GM23338 (cell line): ENCODE data around the gene ALPI. TPM values are rescaled to one million over a fixed set of nuclear protein-coding genes. Genes with fewer than 3 reads are reported as not detected.

Experiments
- ATAC-seq: fragments of 200-7000 bp; cut with Tn5 transposase; 3 replicates; pipeline ENCODE4 v1.9.1; 2020
- DNase-seq: peaks from one replicate; pipeline ENCODE4 v3.0.0-alpha.2; 2015; ENCODE audit warnings: low spot score
- H2AFZ ChIP-seq: fragments of 200-600 bp; sonication (generic); 2 replicates; pipeline ENCODE4 v1.8.0; 2016; ENCODE audit warnings: antibody characterized with exemption, mild to moderate bottlenecking, moderate library complexity
- H3F3A ChIP-seq: fragments of 200-600 bp; sonication (generic); replicated peaks from 2 replicates; pipeline ENCODE4 v1.8.0; 2017; ENCODE audit warnings: antibody characterized with exemption, mixed run types, low read depth
- H3K27ac ChIP-seq: fragments of 200-600 bp; sonication (generic); 2 replicates; pipeline ENCODE4 v1.6.1; 2016; ENCODE audit warnings: low read depth
- H3K27me3 ChIP-seq: fragments of 200-600 bp; sonication (generic); 2 replicates; pipeline ENCODE4 v1.8.0; 2016; ENCODE audit warnings: mild to moderate bottlenecking, mixed run types, moderate library complexity; ENCODE audit not compliant: insufficient read depth
- H3K36me3 ChIP-seq: fragments of 200-600 bp; sonication (generic); 2 replicates; pipeline ENCODE4 v1.8.0; 2016; ENCODE audit warnings: mild to moderate bottlenecking; ENCODE audit not compliant: insufficient read depth
- H3K4me1 ChIP-seq: fragments of 200-600 bp; sonication (generic); 2 replicates; pipeline ENCODE4 v1.8.0; 2016; ENCODE audit warnings: mild to moderate bottlenecking, moderate library complexity; ENCODE audit not compliant: insufficient read depth
- H3K4me2 ChIP-seq: fragments of 200-600 bp; sonication (generic); 2 replicates; pipeline ENCODE4 v1.7.1; 2017; ENCODE audit warnings: mixed run types
- H3K4me3 ChIP-seq: fragments of 200-600 bp; sonication (generic); 2 replicates; pipeline ENCODE4 v1.6.1; 2016; ENCODE audit warnings: mixed run types
- H3K79me2 ChIP-seq: fragments of 200-600 bp; sonication (generic); replicated peaks from 2 replicates; pipeline ENCODE4 v1.8.0; 2017; ENCODE audit warnings: mild to moderate bottlenecking; ENCODE audit not compliant: insufficient read depth
- H3K9me2 ChIP-seq: fragments of 200-600 bp; sonication (generic); 2 replicates; pipeline ENCODE4 v1.8.0; 2017; ENCODE audit not compliant: insufficient read depth
- H4K20me1 ChIP-seq: fragments of 200-600 bp; sonication (generic); replicated peaks from 2 replicates; pipeline ENCODE4 v1.8.0; 2017; ENCODE audit warnings: mild to moderate bottlenecking; ENCODE audit not compliant: insufficient read depth
- H3K27ac Mint-ChIP-seq: 2 replicates; pipeline ENCODE4 v1.8.0; 2020; ENCODE audit warnings: inconsistent platforms, mild to moderate bottlenecking, moderate library complexity, mixed read lengths
- H3K27me3 Mint-ChIP-seq: 3 replicates; pipeline ENCODE4 v1.8.0; 2022; ENCODE audit warnings: low read depth, mild to moderate bottlenecking, moderate library complexity, mixed read lengths, inconsistent platforms; ENCODE audit not compliant: insufficient read depth, poor library complexity
- H3K36me3 Mint-ChIP-seq: 3 replicates; pipeline ENCODE4 v1.8.0; 2021; ENCODE audit warnings: low read depth, mild to moderate bottlenecking, inconsistent platforms, moderate library complexity, mixed read lengths
- H3K4me1 Mint-ChIP-seq: 3 replicates; pipeline ENCODE4 v1.8.0; 2020; ENCODE audit warnings: mild to moderate bottlenecking, inconsistent platforms, mixed read lengths
- H3K4me3 Mint-ChIP-seq: 3 replicates; pipeline ENCODE4 v1.8.0; 2021; ENCODE audit warnings: moderate library complexity, mild to moderate bottlenecking, inconsistent platforms, mixed read lengths
- H3K9me3 Mint-ChIP-seq: 3 replicates; pipeline ENCODE4 v1.8.0; 2020; ENCODE audit warnings: moderate library complexity, mild to moderate bottlenecking, inconsistent platforms, mixed read lengths
- CREB1 ChIP-seq: fragments of 250-450 bp; sonication (Bioruptor Pico); IDR thresholded peaks from 2 replicates; pipeline ENCODE4 v1.5.0; 2020; ENCODE audit warnings: low read depth, mild to moderate bottlenecking, moderate library complexity
- CTCF ChIP-seq, 2 experiments: fragments of 200-600 bp in 1 of 2; sonication (generic) in 1 of 2; conservative IDR thresholded peaks; 2 replicates each; pipeline versions ENCODE4 v1.5.1 to v1.6.1; 2016 to 2017; ENCODE audit warnings: antibody characterized with exemption in 2 of 2, low read depth in 2 of 2, mild to moderate bottlenecking in 2 of 2, moderate library complexity in 1 of 2
- ETS1 ChIP-seq: IDR thresholded peaks from 2 replicates; pipeline ENCODE4 v1.6.1; 2016; ENCODE audit warnings: antibody characterized with exemption
- EZH2 ChIP-seq: fragments of 200-600 bp; sonication (generic); IDR thresholded peaks from one replicate; pipeline ENCODE4 v1.8.0; 2017; ENCODE audit warnings: antibody characterized with exemption, mild to moderate bottlenecking, low read depth; ENCODE audit not compliant: unreplicated experiment
- NANOG ChIP-seq: IDR thresholded peaks from 2 replicates; pipeline ENCODE4 v1.6.1; 2016; ENCODE audit warnings: antibody characterized with exemption, borderline replicate concordance
- POLR2AphosphoS5 ChIP-seq: IDR thresholded peaks from 2 replicates; pipeline ENCODE4 v1.6.1; 2016; ENCODE audit warnings: antibody characterized with exemption, low read depth
- ZNF331 ChIP-seq: fragments of 250-450 bp; sonication (Bioruptor Pico); IDR thresholded peaks from 2 replicates; pipeline ENCODE4 v1.5.0; 2020; ENCODE audit warnings: low read depth, mild to moderate bottlenecking, moderate library complexity
- ZNF462 ChIP-seq: fragments of 250-450 bp; sonication (Bioruptor Pico); IDR thresholded peaks from 2 replicates; pipeline ENCODE4 v1.5.0; 2020; ENCODE audit warnings: mild to moderate bottlenecking, moderate library complexity
- polyA plus RNA-seq: library from polyadenylated mRNA; unstranded; fragments of >200 nt; fragmentation: Nextera tagmentation; extraction: Ambion mirVana; gene quantifications from 2 replicates; pipeline ENCODE4 v1.2.1, GENCODE V29; 2016
- total RNA-seq: library from RNA; depleted of rRNA; stranded (reverse); fragments of >200 nt; shearing (Covaris generic); gene quantifications from 2 replicates; pipeline ENCODE4 v1.2.3, GENCODE V29; 2014

Gene ALPI
- total and polyA plus RNA-seq, 2 experiments from 2014 or later: not detected

GRCh38 chr2:232505856-232506255, 49.9 kb downstream of the ALPI start:
- Mint-ChIP-seq H3K27ac (no peak overlapping the region), H3K9me3 (no peaks in the 10 kb centered on the region), H3K4me3 (peak overlapping the region; percentile 34; the same call in 1 of the 3 replicates), H3K27me3 (peaks cover 63% of the 10 kb centered on the region), H3K36me3 (no peaks in the 10 kb centered on the region), H3K4me1 (peaks cover 30% of the 10 kb centered on the region)
- DNase-seq (no peak), ATAC-seq (peak; percentile 4; the same call in 2 of the 3 replicates)
- peak overlapping the region; percentile 51; the same call in 1 of the 2 replicates for H3K4me2 ChIP-seq
- H3K27me3 ChIP-seq: peaks cover 46% of the 10 kb centered on the region
- H2AFZ ChIP-seq: 0 out of 2 replicates have a peak overlapping the region, but pooled peaks have one; percentile 52
- H3K79me2 ChIP-seq: no peaks in the 10 kb centered on the region
- H3K4me3 ChIP-seq: peak overlapping the region; percentile 20; the same call in 1 of the 2 replicates
- no peak overlapping the region for H3K27ac ChIP-seq
- TF ChIP-seq POLR2AphosphoS5 (no peak), ZNF462 (CRISPR knock-in tag) (no peak), CTCF (conservative IDR thresholded peaks at IDR 0.05; ENCODE audit: low read depth in 2 of 2) (no peak), NANOG (no peak), ZNF331 (no peak), CREB1 (CRISPR knock-in tag) (no peak), ETS1 (no peak), EZH2 (no peak)
- no peaks in the 10 kb centered on the region for H3K36me3 ChIP-seq
- H3F3A ChIP-seq: no peaks in the 10 kb centered on the region; the same call in 1 of the 2 replicates
- peaks cover 21% of the 10 kb centered on the region; the same call in 1 of the 2 replicates for H3K4me1 ChIP-seq
- no peaks in the 10 kb centered on the region for H3K9me2 ChIP-seq
- no peaks in the 10 kb centered on the region for H4K20me1 ChIP-seq
